Liver (tissue), 9 donors: ENCODE measurements around the gene TBC1D10A. TPM values are rescaled to one million over a fixed set of nuclear protein-coding genes. Genes with fewer than 3 reads are reported as not detected.

Experiments
- DNase-seq: peaks from one replicate; pipeline ENCODE4 v3.0.0-alpha.2; 2017; ENCODE audit warnings: low spot score
- H3K27ac ChIP-seq, 2 donors: one replicate each; pipeline ENCODE4 v1.7.0; 2013; ENCODE audit warnings: inconsistent platforms in 2 of 2, low read length in 2 of 2, control low read depth in 1 of 2, low read depth in 1 of 2, mild to moderate bottlenecking in 1 of 2
- H3K27me3 ChIP-seq, 4 donors: one replicate each; pipeline versions ENCODE4 v1.6.1 to v1.7.0; 2013; ENCODE audit warnings: low read length in 3 of 4, inconsistent platforms in 1 of 4, mild to moderate bottlenecking in 1 of 4, moderate library complexity in 1 of 4; ENCODE audit not compliant: control insufficient read depth in 4 of 4, insufficient read depth in 4 of 4
- H3K36me3 ChIP-seq, 4 donors: one replicate each; pipeline versions ENCODE4 v1.6.1 to v1.7.0; 2013; ENCODE audit warnings: low read length in 3 of 4, mild to moderate bottlenecking in 3 of 4, low read depth in 1 of 4, moderate library complexity in 1 of 4; ENCODE audit not compliant: control insufficient read depth in 4 of 4, insufficient read depth in 3 of 4
- H3K4me1 ChIP-seq, 4 donors: one replicate each; pipeline versions ENCODE4 v1.6.1 to v1.7.0; 2013; ENCODE audit warnings: low read length in 3 of 4, mild to moderate bottlenecking in 3 of 4, moderate library complexity in 1 of 4; ENCODE audit not compliant: control insufficient read depth in 4 of 4, insufficient read depth in 4 of 4
- H3K4me3 ChIP-seq, 3 donors: one replicate each; pipeline versions ENCODE4 v1.6.1 to v1.7.0; 2013; ENCODE audit warnings: low read length in 3 of 3, control low read depth in 1 of 3, low read depth in 1 of 3, mild to moderate bottlenecking in 1 of 3
- H3K9ac ChIP-seq, 2 donors: one replicate each; pipeline ENCODE4 v1.7.0; 2013; ENCODE audit warnings: low read length in 2 of 2, mild to moderate bottlenecking in 2 of 2, moderate library complexity in 2 of 2, control low read depth in 1 of 2, low read depth in 1 of 2
- H3K9me3 ChIP-seq, 4 donors: one replicate each; pipeline versions ENCODE4 v1.6.1 to v1.7.0; 2013; ENCODE audit warnings: low read length in 3 of 4; ENCODE audit not compliant: control insufficient read depth in 4 of 4
- EGR1 ChIP-seq, 2 donors: IDR thresholded peaks; 2 replicates each; pipeline ENCODE4 v1.6.1; 2016 to 2018; ENCODE audit warnings: antibody characterized with exemption in 2 of 2, low read depth in 2 of 2
- FOXA1 ChIP-seq: IDR thresholded peaks from 2 replicates; pipeline ENCODE4 v1.6.1; 2016; ENCODE audit warnings: antibody characterized with exemption
- HNF4G ChIP-seq: IDR thresholded peaks from 2 replicates; pipeline ENCODE4 v1.6.1; 2016; ENCODE audit warnings: antibody characterized with exemption
- JUND ChIP-seq, 2 donors: IDR thresholded peaks; 2 replicates each; pipeline ENCODE4 v1.6.1; 2016; ENCODE audit warnings: antibody characterized with exemption in 2 of 2
- NR2F2 ChIP-seq: IDR thresholded peaks from 2 replicates; pipeline ENCODE4 v1.6.1; 2016; ENCODE audit warnings: antibody characterized with exemption
- REST ChIP-seq: IDR thresholded peaks from 2 replicates; pipeline ENCODE4 v1.6.1; 2016; ENCODE audit warnings: antibody characterized with exemption, mild to moderate bottlenecking
- RXRA ChIP-seq, 2 donors: IDR thresholded peaks; 2 replicates each; pipeline ENCODE4 v1.6.1; 2017 to 2018; ENCODE audit warnings: antibody characterized with exemption in 2 of 2, mild to moderate bottlenecking in 1 of 2
- SP1 ChIP-seq: IDR thresholded peaks from 2 replicates; pipeline ENCODE4 v1.6.1; 2018; ENCODE audit warnings: antibody characterized with exemption, mild to moderate bottlenecking
- YY1 ChIP-seq: IDR thresholded peaks from 2 replicates; pipeline ENCODE4 v1.6.1; 2016; ENCODE audit warnings: antibody characterized with exemption, mild to moderate bottlenecking
- WGBS: extraction: QIAGEN DNeasy Blood & Tissue Kit; methylation state at CpG from one replicate; pipeline ENCODE4 v1.1.7; 2013; 5-methylcytosine and 5-hydroxymethylcytosine counted together
- polyA plus RNA-seq, 2 donors: library from polyadenylated mRNA; stranded (reverse) in 1 of 2; unstranded in 1 of 2; fragments of 200-250 nt in 1 of 2; fragments of >200 nt in 1 of 2; fragmentation: Nextera tagmentation in 1 of 2; extraction: Ambion mirVana in 1 of 2; gene quantifications; one replicate each; pipeline versions ENCODE4 v1.2.1 to v1.2.3, GENCODE V29; 2013 to 2015
- total RNA-seq, 2 donors: library from RNA; depleted of rRNA; stranded (reverse); fragments of >200 nt; gene quantifications; one replicate each; pipeline ENCODE4 v1.2.3, GENCODE V29; 2014
- TF ChIP-seq, protein P1 (sequence below): IDR thresholded peaks from 2 replicates; pipeline ENCODE4 v1.6.1; 2016; ENCODE audit warnings: antibody characterized with exemption
- TF ChIP-seq, protein P2 (sequence below): IDR thresholded peaks from 2 replicates; pipeline ENCODE4 v1.6.1; 2016; ENCODE audit warnings: antibody characterized with exemption
- TF ChIP-seq, protein P3 (sequence below): fragments of 150-350 bp; IDR thresholded peaks from 2 replicates; pipeline ENCODE4 v1.5.1; 2017; ENCODE audit warnings: improper control_type of control experiment, low read depth, low read length; ENCODE audit not compliant: missing input control
- donor health status: healthy.
- donor health status: healthy.
- donor health status: healthy.
- donor health status: healthy.
- donor health status: healthy.

The TBC1D10A gene
- total and polyA plus RNA-seq, 4 donors = 3.6 to 9.2 (median 8.2) TPM

DNA sequence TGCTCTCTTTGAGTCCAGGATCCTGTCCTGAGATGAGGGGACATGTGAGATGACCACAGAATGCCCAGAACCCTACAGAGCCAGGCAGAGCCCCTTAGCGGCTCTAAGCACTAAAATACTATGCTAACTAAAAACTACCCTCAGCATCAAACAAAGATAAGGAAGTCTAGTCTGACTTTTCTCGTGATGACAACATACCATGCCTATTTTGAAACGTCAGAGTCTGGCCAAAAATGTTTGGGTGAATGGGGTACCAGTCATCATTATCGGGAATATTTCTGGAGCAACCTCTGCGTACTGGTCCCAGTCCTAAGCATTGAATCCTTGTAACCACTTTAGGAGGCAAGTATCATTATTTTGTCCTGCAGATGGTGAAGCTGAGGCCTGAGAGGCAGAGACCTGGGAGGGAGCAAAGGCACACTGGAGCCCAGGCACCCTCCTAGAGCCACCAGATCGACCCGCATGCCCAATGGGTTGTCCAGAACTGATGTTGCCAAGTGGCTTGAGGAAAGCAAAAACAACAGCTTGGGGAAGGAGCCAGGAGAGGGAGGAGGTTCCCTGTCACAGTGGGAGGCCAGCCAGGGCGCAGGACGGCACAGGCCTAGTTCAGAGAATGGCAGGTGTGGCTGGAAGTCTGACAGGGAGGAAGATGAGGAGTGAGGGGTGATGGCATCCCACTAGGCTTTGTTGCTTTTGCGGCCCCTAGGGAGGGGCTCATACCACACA is 52.9 kb downstream of the TBC1D10A start:
- no peaks in the 10 kb centered on the region for H3K9me3 ChIP-seq
- no peak for DNase-seq
- no peak overlapping the region for H3K4me3 ChIP-seq
- H3K36me3 ChIP-seq = no peaks in the 10 kb centered on the region
- TF ChIP-seq, protein P1, sequence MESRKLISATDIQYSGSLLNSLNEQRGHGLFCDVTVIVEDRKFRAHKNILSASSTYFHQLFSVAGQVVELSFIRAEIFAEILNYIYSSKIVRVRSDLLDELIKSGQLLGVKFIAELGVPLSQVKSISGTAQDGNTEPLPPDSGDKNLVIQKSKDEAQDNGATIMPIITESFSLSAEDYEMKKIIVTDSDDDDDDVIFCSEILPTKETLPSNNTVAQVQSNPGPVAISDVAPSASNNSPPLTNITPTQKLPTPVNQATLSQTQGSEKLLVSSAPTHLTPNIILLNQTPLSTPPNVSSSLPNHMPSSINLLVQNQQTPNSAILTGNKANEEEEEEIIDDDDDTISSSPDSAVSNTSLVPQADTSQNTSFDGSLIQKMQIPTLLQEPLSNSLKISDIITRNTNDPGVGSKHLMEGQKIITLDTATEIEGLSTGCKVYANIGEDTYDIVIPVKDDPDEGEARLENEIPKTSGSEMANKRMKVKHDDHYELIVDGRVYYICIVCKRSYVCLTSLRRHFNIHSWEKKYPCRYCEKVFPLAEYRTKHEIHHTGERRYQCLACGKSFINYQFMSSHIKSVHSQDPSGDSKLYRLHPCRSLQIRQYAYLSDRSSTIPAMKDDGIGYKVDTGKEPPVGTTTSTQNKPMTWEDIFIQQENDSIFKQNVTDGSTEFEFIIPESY = no peak
- TF ChIP-seq, protein P2, sequence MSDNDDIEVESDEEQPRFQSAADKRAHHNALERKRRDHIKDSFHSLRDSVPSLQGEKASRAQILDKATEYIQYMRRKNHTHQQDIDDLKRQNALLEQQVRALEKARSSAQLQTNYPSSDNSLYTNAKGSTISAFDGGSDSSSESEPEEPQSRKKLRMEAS = no peak
- TF ChIP-seq, protein P3, sequence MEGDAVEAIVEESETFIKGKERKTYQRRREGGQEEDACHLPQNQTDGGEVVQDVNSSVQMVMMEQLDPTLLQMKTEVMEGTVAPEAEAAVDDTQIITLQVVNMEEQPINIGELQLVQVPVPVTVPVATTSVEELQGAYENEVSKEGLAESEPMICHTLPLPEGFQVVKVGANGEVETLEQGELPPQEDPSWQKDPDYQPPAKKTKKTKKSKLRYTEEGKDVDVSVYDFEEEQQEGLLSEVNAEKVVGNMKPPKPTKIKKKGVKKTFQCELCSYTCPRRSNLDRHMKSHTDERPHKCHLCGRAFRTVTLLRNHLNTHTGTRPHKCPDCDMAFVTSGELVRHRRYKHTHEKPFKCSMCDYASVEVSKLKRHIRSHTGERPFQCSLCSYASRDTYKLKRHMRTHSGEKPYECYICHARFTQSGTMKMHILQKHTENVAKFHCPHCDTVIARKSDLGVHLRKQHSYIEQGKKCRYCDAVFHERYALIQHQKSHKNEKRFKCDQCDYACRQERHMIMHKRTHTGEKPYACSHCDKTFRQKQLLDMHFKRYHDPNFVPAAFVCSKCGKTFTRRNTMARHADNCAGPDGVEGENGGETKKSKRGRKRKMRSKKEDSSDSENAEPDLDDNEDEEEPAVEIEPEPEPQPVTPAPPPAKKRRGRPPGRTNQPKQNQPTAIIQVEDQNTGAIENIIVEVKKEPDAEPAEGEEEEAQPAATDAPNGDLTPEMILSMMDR = no peak
- TF ChIP-seq REST = no peak
- TF ChIP-seq NR2F2 = no peak
- TF ChIP-seq SP1 = no peak
- H3K9ac ChIP-seq = no peak overlapping the region
- 70% methylated on average over 10 of the region's 10 CpGs for WGBS
- H3K27ac ChIP-seq = no peak overlapping the region
- no peaks in the 10 kb centered on the region for H3K27me3 ChIP-seq
- peaks cover 0 to 6% (median 0%) of the 10 kb centered on the region in 4 donors for H3K4me1 ChIP-seq

GRCh38 chr22:30272781-30273601 is 53.8 kb downstream of the TBC1D10A start:
- H3K36me3 ChIP-seq = no peaks in the 10 kb centered on the region
- 77% methylated on average over 16 of the region's 16 CpGs for WGBS
- H3K27ac ChIP-seq = no peak overlapping the region
- H3K9ac ChIP-seq = no peak overlapping the region
- no peak overlapping the region for H3K4me3 ChIP-seq
- DNase-seq = no peak
- peaks cover 0 to 2% (median 0%) of the 10 kb centered on the region in 4 donors for H3K4me1 ChIP-seq
- H3K27me3 ChIP-seq = no peaks in the 10 kb centered on the region
- H3K9me3 ChIP-seq = no peaks in the 10 kb centered on the region
- TF ChIP-seq NR2F2 (no peak), HNF4G (no peak), REST (no peak), FOXA1 (no peak), RXRA (IDR thresholded peaks at IDR 0.05) (no peak), JUND (IDR thresholded peaks at IDR 0.05) (no peak), YY1 (no peak), EGR1 (IDR thresholded peaks at IDR 0.05; ENCODE audit: low read depth in 2 of 2) (no peak)
- TF ChIP-seq, protein P1 = no peak
- TF ChIP-seq, protein P3 = no peak
